ENCODE results near the gene CBY3.
A peak's percentile ranks its signal among the peaks of the same experiment; 100 is the strongest.
"Not testable (repeated sequence)": the region's sequence is repeated elsewhere in the genome, so short reads cannot be mapped to it uniquely, and the experiment has no call there.

Gene CBY3

DNA sequence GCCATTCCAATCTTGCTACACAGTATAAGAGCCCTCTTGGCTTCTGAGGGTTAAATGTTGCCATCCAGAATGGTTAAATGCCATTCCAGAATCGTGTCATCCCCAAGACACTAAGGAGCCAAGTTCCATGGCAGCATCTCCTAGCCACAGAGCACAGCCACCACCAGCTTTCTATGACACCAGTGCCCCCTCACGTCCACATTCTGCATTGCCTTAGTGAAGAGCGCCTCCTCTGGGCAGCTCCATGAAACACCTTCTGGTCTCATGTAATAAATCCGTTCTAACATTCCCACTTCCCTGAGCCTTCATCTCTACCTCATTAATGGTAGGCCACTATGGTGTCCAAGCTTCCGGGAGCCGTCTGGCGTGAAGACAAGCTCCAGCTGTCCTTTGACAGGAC is 12.4 kb downstream of the CBY3 start:
- H3K27me3 ChIP-seq (replicated peaks; ENCODE audit: insufficient read depth, low read length): no peaks in the 10 kb centered on the region
- DNase-seq: peak; percentile 56
- no peak for TF ChIP-seq EZH2 (optimal IDR thresholded peaks at IDR 0.05; ENCODE audit: low read depth, low read length)
- TF ChIP-seq, protein P1, sequence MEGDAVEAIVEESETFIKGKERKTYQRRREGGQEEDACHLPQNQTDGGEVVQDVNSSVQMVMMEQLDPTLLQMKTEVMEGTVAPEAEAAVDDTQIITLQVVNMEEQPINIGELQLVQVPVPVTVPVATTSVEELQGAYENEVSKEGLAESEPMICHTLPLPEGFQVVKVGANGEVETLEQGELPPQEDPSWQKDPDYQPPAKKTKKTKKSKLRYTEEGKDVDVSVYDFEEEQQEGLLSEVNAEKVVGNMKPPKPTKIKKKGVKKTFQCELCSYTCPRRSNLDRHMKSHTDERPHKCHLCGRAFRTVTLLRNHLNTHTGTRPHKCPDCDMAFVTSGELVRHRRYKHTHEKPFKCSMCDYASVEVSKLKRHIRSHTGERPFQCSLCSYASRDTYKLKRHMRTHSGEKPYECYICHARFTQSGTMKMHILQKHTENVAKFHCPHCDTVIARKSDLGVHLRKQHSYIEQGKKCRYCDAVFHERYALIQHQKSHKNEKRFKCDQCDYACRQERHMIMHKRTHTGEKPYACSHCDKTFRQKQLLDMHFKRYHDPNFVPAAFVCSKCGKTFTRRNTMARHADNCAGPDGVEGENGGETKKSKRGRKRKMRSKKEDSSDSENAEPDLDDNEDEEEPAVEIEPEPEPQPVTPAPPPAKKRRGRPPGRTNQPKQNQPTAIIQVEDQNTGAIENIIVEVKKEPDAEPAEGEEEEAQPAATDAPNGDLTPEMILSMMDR (IDR thresholded peaks at IDR 0.05; ENCODE audit: low read length): peak; percentile 100
- TF ChIP-seq EZH2phosphoT487 (IDR thresholded peaks at IDR 0.05; ENCODE audit: low read length): no peak
- H3K4me3 ChIP-seq (ENCODE audit: low read length): no peak overlapping the region
- H3K9ac ChIP-seq (ENCODE audit: low read length): no peak overlapping the region
- H3F3A ChIP-seq (ENCODE audit: insufficient read depth, low read length): no peaks in the 10 kb centered on the region
- no peaks in the 10 kb centered on the region for H3K36me3 ChIP-seq (replicated peaks; ENCODE audit: insufficient read depth, low read length)
- H4K20me1 ChIP-seq (ENCODE audit: insufficient read depth, low read length): no peaks in the 10 kb centered on the region
- H3K9me2 ChIP-seq (replicated peaks; ENCODE audit: insufficient read depth, low read length): no peaks in the 10 kb centered on the region
- H3K79me2 ChIP-seq (ENCODE audit: low read length): no peaks in the 10 kb centered on the region
- H3K27ac ChIP-seq (ENCODE audit: low read length): no peak overlapping the region
- H3K4me1 ChIP-seq (ENCODE audit: low read length): no peaks in the 10 kb centered on the region
- H3K9me3 ChIP-seq (replicated peaks; ENCODE audit: insufficient read depth, low read length): no peaks in the 10 kb centered on the region
- no peak overlapping the region for H2AFZ ChIP-seq (ENCODE audit: low read length)
- no peak overlapping the region for H3K4me2 ChIP-seq (ENCODE audit: low read depth, low read length)

DNA sequence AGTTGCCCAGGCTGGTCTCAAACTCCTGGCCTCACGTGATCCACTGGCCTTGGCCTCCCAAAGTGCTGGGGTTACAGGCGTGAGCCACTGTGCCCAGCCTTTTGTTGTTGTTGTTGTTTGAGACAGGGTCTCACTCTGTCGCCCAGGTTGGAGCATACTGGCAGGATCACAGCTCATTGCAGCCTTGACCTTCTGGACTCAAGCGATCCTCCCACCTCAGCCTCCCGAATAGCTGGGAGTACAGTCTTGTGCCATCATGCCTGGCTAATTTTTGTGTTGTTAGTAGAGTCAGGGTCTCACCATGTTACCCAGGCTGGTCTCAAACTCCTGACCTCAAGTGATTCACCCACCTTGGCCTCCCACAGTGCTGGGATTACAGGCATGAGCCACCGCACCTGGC is 19.2 kb downstream of the CBY3 start:
- not testable (repeated sequence) for H3K9ac ChIP-seq (ENCODE audit: low read length); H4K20me1 ChIP-seq (ENCODE audit: insufficient read depth, low read length); H3K79me2 ChIP-seq (ENCODE audit: low read length); H3K9me2 ChIP-seq (replicated peaks; ENCODE audit: insufficient read depth, low read length); H3F3A ChIP-seq (ENCODE audit: insufficient read depth, low read length); H2AFZ ChIP-seq (ENCODE audit: low read length); H3K27ac ChIP-seq (ENCODE audit: low read length); H3K4me2 ChIP-seq (ENCODE audit: low read depth, low read length); H3K27me3 ChIP-seq (replicated peaks; ENCODE audit: insufficient read depth, low read length); H3K4me1 ChIP-seq (ENCODE audit: low read length); H3K36me3 ChIP-seq (replicated peaks; ENCODE audit: insufficient read depth, low read length); H3K9me3 ChIP-seq (replicated peaks; ENCODE audit: insufficient read depth, low read length); H3K4me3 ChIP-seq (ENCODE audit: low read length); DNase-seq

DNA sequence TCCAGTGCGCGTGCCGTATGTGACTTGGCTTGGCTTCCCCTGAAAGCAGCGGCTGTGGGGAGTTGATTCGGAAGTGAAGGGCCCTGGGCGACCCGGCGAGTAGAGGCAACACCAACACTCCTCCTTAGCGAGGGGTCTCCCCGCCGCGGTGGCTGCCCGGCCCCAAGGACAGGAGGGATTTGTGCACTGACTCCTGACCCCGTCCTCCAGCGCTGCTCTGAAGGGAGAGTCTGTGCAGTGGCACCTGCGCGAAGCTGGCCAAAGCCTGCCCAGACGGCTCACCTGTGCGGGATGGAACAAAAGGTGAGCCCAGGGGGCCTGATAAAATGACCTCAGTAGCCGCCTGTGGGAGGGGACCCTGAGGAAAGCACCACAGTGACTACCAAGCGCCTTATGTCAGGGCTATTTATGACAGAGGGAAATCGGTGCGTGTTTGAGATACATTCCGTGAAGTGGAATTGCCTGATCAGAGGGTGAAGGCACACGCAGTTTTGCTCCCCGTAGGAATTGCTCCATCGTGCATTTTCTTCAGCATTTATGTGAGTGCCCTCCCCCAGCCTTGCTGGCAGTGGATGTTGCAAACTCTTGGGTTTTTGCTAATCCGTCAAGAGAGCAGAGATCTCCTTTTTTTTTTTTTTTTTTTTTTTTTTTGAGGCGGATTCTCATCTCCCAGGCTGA is 22.5 kb downstream of the CBY3 start:
- H4K20me1 ChIP-seq (ENCODE audit: insufficient read depth, low read length); H3K27ac ChIP-seq (ENCODE audit: low read length); H3K9me3 ChIP-seq (replicated peaks; ENCODE audit: insufficient read depth, low read length); H3K79me2 ChIP-seq (ENCODE audit: low read length); H3K4me1 ChIP-seq (ENCODE audit: low read length); H3F3A ChIP-seq (ENCODE audit: insufficient read depth, low read length); H3K9me2 ChIP-seq (replicated peaks; ENCODE audit: insufficient read depth, low read length); H3K36me3 ChIP-seq (replicated peaks; ENCODE audit: insufficient read depth, low read length); H3K27me3 ChIP-seq (replicated peaks; ENCODE audit: insufficient read depth, low read length): not testable (repeated sequence)
- H3K4me2 ChIP-seq (ENCODE audit: low read depth, low read length): peak overlapping the region; percentile 79; the same call in 1 of the 2 replicates
- peak overlapping the region; percentile 59 for H3K4me3 ChIP-seq (ENCODE audit: low read length)
- H3K9ac ChIP-seq (ENCODE audit: low read length): peak overlapping the region; percentile 45; the same call in 1 of the 2 replicates
- peak; percentile 10 for DNase-seq
- H2AFZ ChIP-seq (ENCODE audit: low read length): peak overlapping the region; percentile 59

DNA sequence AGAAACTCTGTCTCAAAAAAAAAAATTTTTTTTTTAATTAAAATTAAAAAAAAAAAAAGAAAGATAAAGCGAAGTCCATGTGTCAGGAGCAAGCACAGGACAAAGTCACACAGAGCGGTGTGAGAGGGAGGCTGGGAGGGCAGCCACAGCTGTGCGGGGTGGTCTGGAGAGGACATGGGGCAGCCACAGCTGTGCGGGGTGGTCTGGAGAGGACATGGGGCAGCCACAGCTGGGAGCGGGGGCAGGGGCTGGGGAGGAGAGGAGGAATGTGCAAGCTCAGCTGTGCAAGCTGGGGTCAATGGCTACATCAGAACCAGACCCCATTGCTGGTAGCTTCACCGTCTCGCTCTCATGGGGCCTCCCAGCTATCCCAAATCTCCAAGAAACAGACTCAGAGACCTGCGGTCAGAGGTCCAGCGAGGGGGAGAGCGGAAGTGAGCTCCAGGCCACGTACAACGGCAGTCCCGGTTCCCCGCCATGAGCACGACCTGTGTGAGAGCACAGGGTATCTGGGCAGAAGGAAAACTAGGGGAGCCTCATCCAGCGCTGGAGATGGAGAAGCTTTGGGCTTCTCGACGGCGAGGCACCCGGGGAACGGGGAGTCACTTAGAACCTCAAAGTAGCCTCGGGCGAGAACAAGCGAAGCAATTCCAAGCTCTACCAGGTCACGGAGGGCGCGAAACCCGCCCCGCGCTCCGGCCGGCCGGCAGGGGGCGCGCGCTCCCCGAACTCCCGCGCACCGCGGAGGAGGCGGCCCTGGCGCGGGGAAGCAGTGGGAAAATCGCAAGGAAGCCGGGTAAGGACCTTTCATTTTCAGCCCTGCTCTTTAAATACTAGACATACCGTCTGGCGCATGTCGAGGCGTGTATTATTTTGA is 23.3 kb downstream of the CBY3 start:
- H3K9me2 ChIP-seq (replicated peaks; ENCODE audit: insufficient read depth, low read length); H4K20me1 ChIP-seq (ENCODE audit: insufficient read depth, low read length); H3K9me3 ChIP-seq (replicated peaks; ENCODE audit: insufficient read depth, low read length); H3K4me3 ChIP-seq (ENCODE audit: low read length); H3K9ac ChIP-seq (ENCODE audit: low read length); H3K27ac ChIP-seq (ENCODE audit: low read length); H3K27me3 ChIP-seq (replicated peaks; ENCODE audit: insufficient read depth, low read length); H3K4me1 ChIP-seq (ENCODE audit: low read length); H3F3A ChIP-seq (ENCODE audit: insufficient read depth, low read length); H2AFZ ChIP-seq (ENCODE audit: low read length); H3K4me2 ChIP-seq (ENCODE audit: low read depth, low read length); DNase-seq; H3K36me3 ChIP-seq (replicated peaks; ENCODE audit: insufficient read depth, low read length); H3K79me2 ChIP-seq (ENCODE audit: low read length): not testable (repeated sequence)

DNA sequence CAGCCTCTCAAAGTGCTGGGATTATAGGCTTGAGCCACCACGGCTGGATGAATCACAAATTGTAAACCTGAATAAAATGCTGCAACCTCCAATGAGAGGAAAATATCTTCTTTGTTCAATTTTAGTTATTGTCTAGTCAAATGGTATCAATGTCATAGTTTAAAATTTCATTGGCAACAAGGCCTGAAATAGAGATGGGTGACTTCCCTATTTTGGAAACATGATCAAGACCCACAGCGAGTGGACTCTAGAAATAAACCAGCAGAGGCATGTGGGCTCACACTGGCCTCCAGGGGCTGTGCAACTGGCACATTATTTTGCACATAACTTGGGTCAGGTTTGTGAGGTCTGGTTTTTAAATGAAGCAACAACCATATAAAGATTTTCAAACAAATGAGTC is 27.7 kb downstream of the CBY3 start:
- H2AFZ ChIP-seq (ENCODE audit: low read length); H3K9me3 ChIP-seq (replicated peaks; ENCODE audit: insufficient read depth, low read length); H3F3A ChIP-seq (ENCODE audit: insufficient read depth, low read length); H3K9me2 ChIP-seq (replicated peaks; ENCODE audit: insufficient read depth, low read length); H3K79me2 ChIP-seq (ENCODE audit: low read length); H3K4me2 ChIP-seq (ENCODE audit: low read depth, low read length); H3K4me1 ChIP-seq (ENCODE audit: low read length); H3K36me3 ChIP-seq (replicated peaks; ENCODE audit: insufficient read depth, low read length); DNase-seq; H3K27ac ChIP-seq (ENCODE audit: low read length); H3K4me3 ChIP-seq (ENCODE audit: low read length); H3K27me3 ChIP-seq (replicated peaks; ENCODE audit: insufficient read depth, low read length); H3K9ac ChIP-seq (ENCODE audit: low read length); H4K20me1 ChIP-seq (ENCODE audit: insufficient read depth, low read length): not testable (repeated sequence)

DNA sequence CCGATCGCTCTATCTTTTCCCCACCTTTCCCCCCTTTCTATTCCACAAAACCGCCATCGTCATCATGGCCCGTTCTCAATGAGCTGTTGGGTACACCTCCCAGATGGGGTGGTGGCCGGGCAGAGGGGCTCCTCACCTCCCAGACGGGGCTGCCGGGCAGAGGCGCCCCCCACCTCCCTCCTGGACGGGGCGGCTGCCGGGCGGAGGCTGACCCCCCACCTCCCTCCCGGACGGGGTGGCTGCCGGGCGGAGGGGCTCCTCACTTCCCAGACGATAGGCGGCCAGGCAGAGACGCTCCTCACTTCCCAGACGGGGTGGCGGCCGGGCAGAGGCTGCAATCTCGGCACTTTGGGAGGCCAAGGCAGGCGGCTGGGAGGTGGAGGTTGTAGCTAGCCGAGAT is 30.6 kb downstream of the CBY3 start:
- DNase-seq; H3K27ac ChIP-seq (ENCODE audit: low read length); H3K79me2 ChIP-seq (ENCODE audit: low read length); H2AFZ ChIP-seq (ENCODE audit: low read length); H3K4me1 ChIP-seq (ENCODE audit: low read length); H3K27me3 ChIP-seq (replicated peaks; ENCODE audit: insufficient read depth, low read length); H3K4me2 ChIP-seq (ENCODE audit: low read depth, low read length); H4K20me1 ChIP-seq (ENCODE audit: insufficient read depth, low read length); H3K9ac ChIP-seq (ENCODE audit: low read length); H3K4me3 ChIP-seq (ENCODE audit: low read length); H3F3A ChIP-seq (ENCODE audit: insufficient read depth, low read length); H3K9me2 ChIP-seq (replicated peaks; ENCODE audit: insufficient read depth, low read length); H3K9me3 ChIP-seq (replicated peaks; ENCODE audit: insufficient read depth, low read length); H3K36me3 ChIP-seq (replicated peaks; ENCODE audit: insufficient read depth, low read length): not testable (repeated sequence)

DNA sequence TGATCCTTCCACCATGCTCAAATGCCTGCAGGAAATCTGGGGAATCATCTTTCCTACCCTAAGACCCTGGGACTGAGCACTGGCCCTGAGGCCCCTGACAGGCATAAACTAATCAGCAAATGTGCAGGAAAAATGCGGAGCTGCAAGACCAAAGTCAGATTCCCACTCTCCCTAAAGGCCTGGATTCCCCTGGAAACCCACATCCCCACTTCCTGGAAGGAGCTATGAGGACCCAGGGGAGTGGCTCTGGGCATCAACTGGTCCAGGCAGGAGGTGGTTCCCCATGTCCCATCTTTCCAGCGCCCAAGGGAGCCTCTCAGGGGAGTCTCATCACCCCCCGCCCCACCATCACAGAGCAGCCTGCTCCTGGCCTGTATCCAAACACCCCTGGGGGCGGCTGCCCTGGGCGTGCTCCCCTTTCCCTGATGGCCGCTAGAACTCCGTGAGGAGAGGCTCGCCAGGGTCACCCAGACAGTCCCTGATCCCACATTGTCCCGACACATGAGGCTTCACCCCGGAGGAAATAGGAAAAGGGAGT is 31.6 kb downstream of the CBY3 start:
- H3F3A ChIP-seq (ENCODE audit: insufficient read depth, low read length): not testable (repeated sequence)

More for the DNA sequence above, 31.6 kb downstream of the CBY3 start:
- not testable (repeated sequence) for H4K20me1 ChIP-seq (ENCODE audit: insufficient read depth, low read length); H3K9me2 ChIP-seq (replicated peaks; ENCODE audit: insufficient read depth, low read length); H3K27me3 ChIP-seq (replicated peaks; ENCODE audit: insufficient read depth, low read length); H3K9me3 ChIP-seq (replicated peaks; ENCODE audit: insufficient read depth, low read length); H2AFZ ChIP-seq (ENCODE audit: low read length); DNase-seq; H3K4me1 ChIP-seq (ENCODE audit: low read length); H3K4me3 ChIP-seq (ENCODE audit: low read length); H3K27ac ChIP-seq (ENCODE audit: low read length); H3K79me2 ChIP-seq (ENCODE audit: low read length); H3K36me3 ChIP-seq (replicated peaks; ENCODE audit: insufficient read depth, low read length); H3K4me2 ChIP-seq (ENCODE audit: low read depth, low read length); H3K9ac ChIP-seq (ENCODE audit: low read length)
